ENCODE measurements around the gene MAPK7. TPM values are rescaled to one million over a fixed set of nuclear protein-coding genes. Genes with fewer than 3 reads are reported as not detected.

Gene MAPK7
- total RNA-seq, 1 donor from 2014 or later, result 7.2 TPM

GRCh38 chr17:19363460-19364035 lies 14.8 kb upstream of the MAPK7 start:
- no peak for DNase-seq (ENCODE audit: low read depth in 2 of 2)

DNA sequence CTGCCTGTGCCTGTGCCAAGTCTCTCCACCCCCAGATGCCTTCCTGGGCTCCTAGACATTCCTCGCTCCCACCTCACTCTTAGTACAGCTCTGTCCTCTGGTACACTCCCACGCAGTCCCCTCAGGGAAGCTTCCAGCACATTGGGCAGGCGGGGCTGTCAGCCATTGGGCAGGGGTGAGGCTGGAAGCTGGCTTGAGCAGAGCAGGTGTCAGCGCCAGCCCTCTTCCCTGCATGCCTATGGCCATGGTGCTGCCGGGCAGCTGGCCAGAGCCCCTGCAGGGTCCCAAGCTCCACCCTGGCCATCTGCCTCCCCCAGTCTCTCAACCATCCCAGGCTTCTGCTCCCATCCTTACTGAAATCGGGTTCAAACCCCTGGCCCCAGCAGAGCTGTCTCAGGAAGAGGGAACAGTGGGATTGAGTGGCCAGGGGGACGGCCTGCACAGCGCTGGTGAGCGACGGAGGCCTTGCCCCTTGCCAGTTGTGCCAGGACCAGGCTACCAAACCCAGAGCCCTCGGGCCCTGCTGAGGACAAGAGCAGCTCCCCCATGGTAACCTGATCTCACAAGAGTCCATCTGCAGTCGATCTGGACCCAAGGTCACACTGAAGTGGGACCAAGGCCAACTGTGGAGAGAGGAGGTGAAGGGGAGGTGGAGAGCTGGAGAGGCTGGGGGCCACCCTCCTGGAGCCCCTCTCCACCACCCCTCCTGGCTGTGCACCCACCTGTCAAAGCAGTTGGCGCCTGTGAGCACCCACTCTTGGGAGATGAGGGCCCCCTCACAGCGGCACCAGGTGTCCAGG lies 13.4 kb upstream of the MAPK7 start:
- no peak for DNase-seq (ENCODE audit: low read depth in 2 of 2)

GRCh38 chr17:19365499-19365817 lies 12.8 kb upstream of the MAPK7 start:
- no peak for DNase-seq (ENCODE audit: low read depth in 2 of 2)

DNA sequence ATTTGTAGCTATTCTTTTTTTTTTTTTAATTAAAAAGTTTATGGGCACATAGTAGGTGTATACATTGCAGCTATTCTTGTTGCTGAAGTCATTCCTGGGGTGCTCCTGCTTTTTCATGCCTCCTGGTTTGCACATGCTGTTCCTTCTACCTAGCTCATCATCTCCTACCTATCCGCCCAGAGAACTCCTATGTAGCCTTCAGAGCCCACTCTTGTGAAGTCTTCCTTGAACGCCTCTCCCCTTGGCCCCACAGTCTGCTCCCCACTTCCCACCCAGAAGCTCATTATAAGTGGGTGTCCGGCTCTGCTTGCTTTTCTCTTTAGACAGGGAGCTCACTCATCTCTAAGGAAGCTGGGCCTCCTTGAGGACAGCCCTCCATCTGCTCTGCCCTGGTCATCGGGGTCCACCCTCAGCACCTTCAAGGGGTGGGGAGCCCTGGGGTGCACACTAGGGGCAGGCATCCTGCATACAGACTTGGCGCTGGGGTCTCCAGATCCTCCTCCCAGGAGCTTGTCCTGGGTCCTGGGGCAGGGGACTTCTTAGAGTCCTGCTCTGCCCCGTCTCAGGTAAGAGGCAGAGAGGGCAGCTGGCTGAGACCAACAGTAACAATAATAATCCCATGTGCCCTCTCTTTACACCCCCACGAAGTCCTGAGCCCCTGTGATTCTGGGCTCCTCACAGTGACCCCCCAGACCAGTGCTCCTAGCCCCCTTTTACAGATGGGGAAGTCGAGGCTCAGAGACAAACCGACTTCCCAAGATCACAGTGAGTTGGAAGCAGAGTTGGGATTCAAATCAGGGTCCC lies 12.3 kb upstream of the MAPK7 start:
- no peak for DNase-seq (ENCODE audit: low read depth in 2 of 2)

- DNase-seq (ENCODE audit: low read depth in 2 of 2), result no peak
Measured at GRCh38 chr17:19366637-19366972, 11.7 kb upstream of the MAPK7 start.

DNA sequence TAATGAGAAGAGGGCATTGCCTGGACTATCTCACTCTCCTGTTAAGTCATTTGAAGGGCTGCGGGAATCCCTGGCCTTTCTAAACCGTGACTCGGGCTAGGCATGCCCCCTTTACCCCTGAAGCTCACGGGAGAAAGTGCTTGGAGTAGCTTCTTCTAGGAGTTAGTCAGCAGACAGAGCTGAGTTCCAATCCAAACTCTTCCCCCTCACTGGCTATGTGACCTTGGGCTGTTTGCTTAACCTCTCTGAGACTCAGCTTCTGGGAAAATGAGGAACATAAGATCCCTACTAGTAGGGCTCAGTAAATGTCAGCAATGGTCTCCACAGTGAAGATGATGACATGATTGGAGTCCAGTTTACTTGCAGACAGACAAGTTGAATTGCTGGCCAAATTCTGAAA lies 10.1 kb upstream of the MAPK7 start:
- DNase-seq (ENCODE audit: low read depth in 2 of 2), result no peak

- DNase-seq (ENCODE audit: low read depth in 2 of 2), result no peak
Measured at GRCh38 chr17:19369107-19369778, 9.1 kb upstream of the MAPK7 start.

DNA sequence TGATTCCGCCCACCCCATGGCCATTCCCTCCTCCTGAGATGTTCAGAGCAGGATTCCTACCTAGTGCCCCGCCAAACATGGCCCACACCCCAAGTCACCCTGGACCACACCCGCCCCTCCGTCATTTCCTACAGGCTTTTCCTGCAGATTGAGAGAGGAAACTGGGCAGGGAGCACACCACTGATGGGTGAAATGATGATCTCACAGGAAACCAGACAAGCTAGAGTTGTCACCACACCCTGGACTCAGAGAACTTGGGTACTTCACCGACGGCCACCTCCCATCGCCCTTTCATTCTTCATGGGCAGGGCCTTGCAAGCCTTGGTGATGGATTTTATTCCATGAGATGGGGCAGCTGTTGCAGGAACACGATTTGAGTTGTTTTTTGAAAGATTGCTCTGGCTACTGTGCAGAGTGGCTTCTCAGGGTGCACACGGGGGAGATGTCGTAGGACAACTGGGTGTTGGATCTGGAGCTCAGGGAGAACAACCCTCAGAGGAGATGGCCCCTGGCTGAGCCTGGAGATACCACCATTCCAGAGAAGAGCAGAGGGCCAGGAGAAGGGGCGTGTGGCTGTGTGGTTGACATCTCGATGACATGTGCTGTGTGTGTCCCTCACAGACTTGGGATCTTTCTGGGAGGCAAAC lies 8.3 kb upstream of the MAPK7 start:
- DNase-seq (ENCODE audit: low read depth in 2 of 2), result peak; percentile 42 to 59

DNA sequence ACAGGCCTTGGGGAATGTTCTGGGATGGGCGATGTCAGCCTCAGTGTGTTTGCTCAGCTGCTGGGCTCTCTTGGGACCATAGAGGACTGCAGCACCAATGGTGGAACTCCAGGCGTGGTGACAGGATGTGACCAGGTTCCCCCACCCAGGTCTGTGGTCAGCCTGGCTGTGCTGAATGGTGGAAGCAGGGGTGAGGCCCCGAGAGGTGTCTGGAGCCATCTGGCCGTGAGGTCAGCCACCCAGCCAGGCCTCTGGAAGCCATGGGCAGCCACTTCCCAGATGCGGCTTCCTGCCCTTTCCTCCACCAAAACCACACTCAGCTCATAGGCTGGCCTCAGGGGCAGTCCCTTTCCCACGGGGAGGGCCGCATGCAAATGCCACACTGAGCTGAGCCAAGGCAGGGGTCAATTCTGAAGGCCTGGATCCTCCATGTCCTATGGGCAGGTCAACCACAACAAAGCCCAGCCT lies 7.8 kb upstream of the MAPK7 start:
- peak; percentile 25 to 52 for DNase-seq (ENCODE audit: low read depth in 2 of 2)

GRCh38 chr17:19371259-19372010 lies 6.9 kb upstream of the MAPK7 start:
- no peak for DNase-seq (ENCODE audit: low read depth in 2 of 2)

DNA sequence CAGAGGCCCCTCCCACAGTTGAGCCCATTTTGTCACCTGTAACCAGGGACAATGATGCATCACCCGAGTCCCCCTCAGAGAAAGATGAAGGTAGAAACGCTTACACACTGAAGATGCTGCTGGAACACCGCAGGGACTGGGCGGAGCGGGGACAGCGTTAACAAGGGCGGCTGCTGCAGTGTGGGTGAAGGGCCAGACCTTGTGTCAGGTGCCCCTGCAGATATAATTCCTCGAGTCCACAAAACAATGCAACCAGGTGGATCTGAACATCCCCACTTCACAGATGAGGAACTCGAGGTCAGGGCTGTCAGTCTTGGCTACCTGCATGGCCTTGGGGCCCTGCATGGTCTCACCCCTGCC lies 6.3 kb upstream of the MAPK7 start:
- DNase-seq (ENCODE audit: low read depth in 2 of 2), result no peak

- no peak for DNase-seq (ENCODE audit: low read depth in 2 of 2)
Measured at GRCh38 chr17:19372439-19372838, 5.9 kb upstream of the MAPK7 start.

DNA sequence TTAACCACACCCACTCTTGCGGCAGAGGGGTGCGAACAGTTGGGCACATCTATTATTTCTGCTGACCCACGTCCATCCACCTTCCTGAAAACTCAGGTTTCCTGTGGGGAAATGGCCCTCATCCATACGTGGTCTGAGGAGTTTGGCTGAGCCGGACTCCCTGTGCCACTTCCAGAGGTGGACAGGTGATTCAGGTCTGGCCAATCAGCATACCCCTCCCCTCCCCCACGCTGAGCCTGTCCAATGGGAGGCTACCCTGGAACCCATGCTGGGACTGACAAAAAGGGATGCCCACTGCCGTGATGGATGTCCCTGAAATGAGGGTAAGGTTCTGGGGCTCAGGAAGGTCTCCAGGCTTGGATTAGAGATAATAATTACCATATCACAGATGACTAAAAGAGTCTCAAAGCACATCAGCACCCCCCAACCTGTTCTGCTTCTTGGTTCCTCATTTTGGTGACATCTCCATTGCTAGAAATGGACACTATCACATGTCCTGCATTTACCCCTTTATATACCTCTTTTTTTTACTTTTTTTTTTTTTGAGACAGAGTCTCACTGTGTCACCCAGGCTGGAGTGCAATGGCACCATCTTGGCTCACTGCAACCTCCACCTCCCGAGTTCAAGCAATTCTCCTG lies 5.3 kb upstream of the MAPK7 start:
- DNase-seq (ENCODE audit: low read depth in 2 of 2), result no peak

DNA sequence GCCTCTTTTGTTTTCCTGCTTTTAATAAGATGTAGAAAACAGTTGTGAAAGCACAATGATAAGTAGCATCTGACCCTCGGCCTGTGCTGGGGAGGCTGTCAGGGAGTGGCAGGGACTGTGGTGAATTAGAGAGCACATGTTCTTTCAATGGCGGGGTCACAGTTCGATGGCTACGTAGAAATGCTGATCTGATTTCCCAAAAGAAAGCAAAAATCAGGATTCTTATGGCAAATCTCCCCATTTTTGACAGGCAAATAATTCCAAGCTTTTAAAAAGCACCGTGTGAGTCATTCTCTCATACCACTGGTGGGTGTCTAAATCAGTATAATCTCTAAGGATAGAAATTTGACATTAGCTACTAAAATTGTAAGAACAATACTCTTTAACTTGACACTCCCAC lies 4.2 kb upstream of the MAPK7 start:
- DNase-seq (ENCODE audit: low read depth in 2 of 2), result no peak

DNA sequence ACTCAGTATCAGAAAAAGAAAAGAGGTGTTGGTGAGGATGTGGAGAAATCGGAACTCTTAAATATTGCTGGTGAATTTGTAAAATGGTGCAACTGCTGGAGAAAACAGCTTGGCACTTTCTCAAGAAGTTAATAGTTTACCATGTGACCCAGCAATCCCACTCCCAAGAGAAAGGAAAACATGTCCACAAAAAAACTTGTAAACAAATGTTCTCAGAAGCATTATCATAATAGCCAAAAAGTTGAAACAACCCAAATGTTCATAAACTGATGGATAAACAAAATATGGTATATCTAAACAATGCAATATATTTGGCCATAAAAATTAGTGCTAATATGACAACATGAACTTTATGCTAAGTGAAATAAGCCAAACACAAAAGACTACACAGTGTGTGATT lies 2.6 kb upstream of the MAPK7 start:
- DNase-seq (ENCODE audit: low read depth in 2 of 2), result no peak

GRCh38 chr17:19376811-19377210 lies 1.5 kb upstream of the MAPK7 start:
- no peak for DNase-seq (ENCODE audit: low read depth in 2 of 2)

GRCh38 chr17:19377602-19378415 lies 489 bp upstream of the MAPK7 start:
- DNase-seq (ENCODE audit: low read depth in 2 of 2), result peak; percentile 96 to 99

DNA sequence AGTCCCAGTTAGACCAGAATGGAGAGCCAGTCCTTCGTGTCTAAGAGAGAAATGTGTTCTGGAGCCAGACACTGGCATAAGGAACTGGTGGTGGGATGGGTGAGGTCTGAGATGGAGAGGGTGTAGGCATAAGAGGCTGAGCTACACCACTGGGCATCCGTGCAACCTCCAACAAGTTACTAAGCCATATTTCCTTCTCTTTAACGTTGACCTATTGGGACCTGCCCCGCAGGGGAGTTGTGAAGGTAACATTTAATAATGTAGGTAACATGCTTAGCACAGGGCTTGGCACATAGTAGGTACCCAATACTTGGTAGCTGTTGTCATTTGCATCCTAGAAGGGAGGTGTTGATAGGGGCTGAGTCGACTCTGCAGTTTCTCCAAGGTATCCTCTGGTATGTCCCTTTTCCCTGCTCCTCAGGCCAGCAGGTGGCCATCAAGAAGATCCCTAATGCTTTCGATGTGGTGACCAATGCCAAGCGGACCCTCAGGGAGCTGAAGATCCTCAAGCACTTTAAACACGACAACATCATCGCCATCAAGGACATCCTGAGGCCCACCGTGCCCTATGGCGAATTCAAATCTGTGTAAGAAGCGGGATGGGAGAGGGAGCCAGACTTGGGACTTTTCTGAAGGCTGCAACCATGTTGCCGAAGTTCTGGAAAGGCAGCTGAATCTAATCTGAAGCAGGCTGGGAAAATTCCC lies 1.2 kb downstream of the MAPK7 start:
- no peak for DNase-seq (ENCODE audit: low read depth in 2 of 2)

All from dermis microvascular lymphatic vessel endothelial cell (primary cell).